Measurements from ENCODE around the gene ZNF143.

The ZNF143 gene

GRCh38 chr11:9462806-9463537, 2.2 kb downstream of the ZNF143 start:
- Histone ChIP-seq H3K36me3 (ENCODE audit: control insufficient read depth, insufficient read depth, low read length) (no peaks in the 10 kb centered on the region), H3K4me1 (ENCODE audit: control insufficient read depth, insufficient read depth, low read length) (peaks cover 6% of the 10 kb centered on the region), H3K27me3 (ENCODE audit: control insufficient read depth, insufficient read depth, low read length) (no peaks in the 10 kb centered on the region), H3K9ac (ENCODE audit: low read length) (no peak overlapping the region), H3K9me3 (ENCODE audit: control insufficient read depth, low read length) (no peaks in the 10 kb centered on the region), H3K4me3 (ENCODE audit: low read length) (no peak overlapping the region)

- Histone ChIP-seq H3K36me3 (ENCODE audit: control insufficient read depth, insufficient read depth, low read length) (no peaks in the 10 kb centered on the region), H3K9me3 (ENCODE audit: control insufficient read depth, low read length) (no peaks in the 10 kb centered on the region), H3K9ac (ENCODE audit: low read length) (no peak overlapping the region), H3K4me3 (ENCODE audit: low read length) (no peak overlapping the region), H3K27me3 (ENCODE audit: control insufficient read depth, insufficient read depth, low read length) (no peaks in the 10 kb centered on the region), H3K4me1 (ENCODE audit: control insufficient read depth, insufficient read depth, low read length) (no peaks in the 10 kb centered on the region)
Measured at GRCh38 chr11:9470765-9471164, 10.0 kb downstream of the ZNF143 start.

DNA sequence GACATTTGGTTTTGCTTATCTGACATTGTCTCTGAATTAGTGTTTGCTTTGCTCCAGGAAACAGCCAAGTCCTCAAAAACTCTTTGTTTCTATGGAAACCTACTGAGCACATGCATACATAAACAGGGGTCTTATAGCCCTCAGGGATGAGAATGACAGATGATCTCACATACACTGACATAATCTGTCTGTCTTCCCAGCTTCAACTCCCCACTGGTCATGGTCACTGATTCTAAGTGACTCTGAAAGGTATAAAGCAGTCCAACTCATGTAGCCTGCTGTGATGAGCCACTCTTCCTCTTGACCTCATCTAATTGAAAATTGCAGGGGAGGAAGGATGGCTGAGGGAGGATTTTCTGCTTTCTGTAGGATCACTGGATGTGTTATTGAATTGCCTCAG, 12.6 kb downstream of the ZNF143 start:
- Histone ChIP-seq H3K4me1 (ENCODE audit: control insufficient read depth, insufficient read depth, low read length) (no peaks in the 10 kb centered on the region), H3K36me3 (ENCODE audit: control insufficient read depth, insufficient read depth, low read length) (no peaks in the 10 kb centered on the region), H3K9ac (ENCODE audit: low read length) (no peak overlapping the region), H3K27me3 (ENCODE audit: control insufficient read depth, insufficient read depth, low read length) (no peaks in the 10 kb centered on the region), H3K9me3 (ENCODE audit: control insufficient read depth, low read length) (no peaks in the 10 kb centered on the region), H3K4me3 (ENCODE audit: low read length) (no peak overlapping the region)

DNA sequence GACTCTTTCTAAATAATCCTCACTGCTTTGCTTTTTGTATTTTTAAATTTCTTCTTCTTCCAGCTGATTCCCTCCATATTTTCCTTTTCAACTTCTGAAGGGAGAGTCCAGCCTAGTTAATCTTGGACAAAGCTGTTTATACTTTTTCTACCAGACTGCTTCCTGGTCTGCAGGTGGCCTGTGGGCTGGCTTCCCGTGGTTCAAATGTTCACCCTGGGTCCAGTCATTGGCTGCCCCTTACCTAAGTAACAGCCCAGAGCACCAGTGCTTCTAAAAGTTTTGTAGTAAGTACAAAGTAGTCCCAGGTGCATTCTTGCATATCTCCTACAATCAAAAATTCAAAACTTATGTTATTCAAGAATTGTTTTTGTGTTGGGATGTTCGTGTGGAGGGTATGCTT, 19.1 kb downstream of the ZNF143 start:
- H3K9ac ChIP-seq (ENCODE audit: low read length), result no peak overlapping the region
- no peak overlapping the region for H3K4me3 ChIP-seq (ENCODE audit: low read length)
- no peaks in the 10 kb centered on the region for H3K36me3 ChIP-seq (ENCODE audit: control insufficient read depth, insufficient read depth, low read length)
- no peaks in the 10 kb centered on the region for H3K4me1 ChIP-seq (ENCODE audit: control insufficient read depth, insufficient read depth, low read length)
- H3K27me3 ChIP-seq (ENCODE audit: control insufficient read depth, insufficient read depth, low read length), result no peaks in the 10 kb centered on the region
- H3K9me3 ChIP-seq (ENCODE audit: control insufficient read depth, low read length), result no peaks in the 10 kb centered on the region

- Histone ChIP-seq H3K27me3 (ENCODE audit: control insufficient read depth, insufficient read depth, low read length) (no peaks in the 10 kb centered on the region), H3K9ac (ENCODE audit: low read length) (no peak overlapping the region), H3K36me3 (ENCODE audit: control insufficient read depth, insufficient read depth, low read length) (no peaks in the 10 kb centered on the region), H3K4me3 (ENCODE audit: low read length) (no peak overlapping the region), H3K4me1 (ENCODE audit: control insufficient read depth, insufficient read depth, low read length) (no peaks in the 10 kb centered on the region), H3K9me3 (ENCODE audit: control insufficient read depth, low read length) (no peaks in the 10 kb centered on the region)
Measured at GRCh38 chr11:9489080-9489765, 28.4 kb downstream of the ZNF143 start.

- Histone ChIP-seq H3K9ac (ENCODE audit: low read length) (no peak overlapping the region), H3K36me3 (ENCODE audit: control insufficient read depth, insufficient read depth, low read length) (no peaks in the 10 kb centered on the region), H3K9me3 (ENCODE audit: control insufficient read depth, low read length) (no peaks in the 10 kb centered on the region), H3K27me3 (ENCODE audit: control insufficient read depth, insufficient read depth, low read length) (no peaks in the 10 kb centered on the region), H3K4me1 (ENCODE audit: control insufficient read depth, insufficient read depth, low read length) (no peaks in the 10 kb centered on the region), H3K4me3 (ENCODE audit: low read length) (no peak overlapping the region)
Measured at GRCh38 chr11:9490376-9490775, 29.6 kb downstream of the ZNF143 start.

GRCh38 chr11:9493492-9493891, 32.7 kb downstream of the ZNF143 start:
- Histone ChIP-seq H3K9ac (ENCODE audit: low read length) (no peak overlapping the region), H3K4me1 (ENCODE audit: control insufficient read depth, insufficient read depth, low read length) (peaks cover 4% of the 10 kb centered on the region), H3K36me3 (ENCODE audit: control insufficient read depth, insufficient read depth, low read length) (no peaks in the 10 kb centered on the region), H3K4me3 (ENCODE audit: low read length) (no peak overlapping the region), H3K9me3 (ENCODE audit: control insufficient read depth, low read length) (no peaks in the 10 kb centered on the region), H3K27me3 (ENCODE audit: control insufficient read depth, insufficient read depth, low read length) (no peaks in the 10 kb centered on the region)

DNA sequence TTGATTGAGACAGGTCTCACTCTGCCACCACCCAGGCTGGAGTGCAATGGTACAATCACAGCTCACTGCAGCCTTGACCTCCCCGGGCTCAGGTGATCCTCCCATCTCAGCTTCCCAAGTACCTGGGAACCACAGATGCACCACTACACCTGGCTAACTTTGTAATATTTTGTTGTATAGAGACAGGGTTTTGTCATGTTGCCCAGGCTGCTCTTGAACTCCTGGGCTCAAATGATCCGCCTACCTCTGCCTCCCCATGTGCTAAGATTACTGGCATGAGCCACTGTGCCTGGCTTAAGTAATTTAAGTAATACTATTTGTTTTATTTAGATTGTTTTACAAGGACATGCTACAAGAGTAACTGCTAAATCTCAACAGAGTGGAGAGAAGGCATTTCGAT, 33.5 kb downstream of the ZNF143 start:
- Histone ChIP-seq H3K36me3 (ENCODE audit: control insufficient read depth, insufficient read depth, low read length) (no peaks in the 10 kb centered on the region), H3K9me3 (ENCODE audit: control insufficient read depth, low read length) (no peaks in the 10 kb centered on the region), H3K9ac (ENCODE audit: low read length) (no peak overlapping the region), H3K27me3 (ENCODE audit: control insufficient read depth, insufficient read depth, low read length) (no peaks in the 10 kb centered on the region), H3K4me3 (ENCODE audit: low read length) (no peak overlapping the region), H3K4me1 (ENCODE audit: control insufficient read depth, insufficient read depth, low read length) (peaks cover 7% of the 10 kb centered on the region)

GRCh38 chr11:9495803-9496514, 35.1 kb downstream of the ZNF143 start:
- no peak overlapping the region for H3K9ac ChIP-seq (ENCODE audit: low read length)
- H3K4me1 ChIP-seq (ENCODE audit: control insufficient read depth, insufficient read depth, low read length), result peaks cover 7% of the 10 kb centered on the region
- no peaks in the 10 kb centered on the region for H3K27me3 ChIP-seq (ENCODE audit: control insufficient read depth, insufficient read depth, low read length)
- H3K9me3 ChIP-seq (ENCODE audit: control insufficient read depth, low read length), result no peaks in the 10 kb centered on the region
- H3K36me3 ChIP-seq (ENCODE audit: control insufficient read depth, insufficient read depth, low read length), result no peaks in the 10 kb centered on the region
- no peak overlapping the region for H3K4me3 ChIP-seq (ENCODE audit: low read length)

DNA sequence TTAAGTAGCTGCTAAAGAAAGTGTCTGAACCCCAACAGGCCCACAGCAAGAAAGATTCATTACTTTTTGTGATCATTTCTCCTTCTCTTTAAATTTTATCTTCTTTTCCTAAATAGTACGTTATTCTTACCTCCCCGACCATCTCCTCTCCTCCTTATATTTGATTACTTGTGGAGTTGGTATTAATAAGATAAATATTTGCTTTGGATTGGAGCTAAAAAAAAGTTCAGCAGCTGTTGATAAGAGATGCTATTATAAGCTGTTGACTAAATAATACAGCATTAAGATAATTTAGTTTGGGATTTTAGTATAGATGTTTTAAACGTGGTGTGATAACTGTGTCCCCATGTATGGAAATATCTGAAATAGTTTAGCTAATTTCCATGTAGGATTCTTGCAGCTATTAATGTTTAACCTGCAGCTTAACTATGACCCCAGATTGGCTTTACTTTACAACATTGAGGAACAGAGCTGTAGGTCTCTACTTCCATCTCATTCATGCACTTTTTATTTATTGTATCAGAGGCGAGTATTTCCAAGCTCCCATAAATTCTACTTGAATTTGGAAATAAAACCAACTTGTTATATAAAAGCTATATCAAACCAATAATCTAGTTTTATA, 37.8 kb downstream of the ZNF143 start:
- H3K4me1 ChIP-seq (ENCODE audit: control insufficient read depth, insufficient read depth, low read length), result peaks cover 7% of the 10 kb centered on the region
- no peaks in the 10 kb centered on the region for H3K9me3 ChIP-seq (ENCODE audit: control insufficient read depth, low read length)
- no peak overlapping the region for H3K9ac ChIP-seq (ENCODE audit: low read length)
- no peaks in the 10 kb centered on the region for H3K27me3 ChIP-seq (ENCODE audit: control insufficient read depth, insufficient read depth, low read length)
- H3K36me3 ChIP-seq (ENCODE audit: control insufficient read depth, insufficient read depth, low read length), result no peaks in the 10 kb centered on the region
- no peak overlapping the region for H3K4me3 ChIP-seq (ENCODE audit: low read length)

DNA sequence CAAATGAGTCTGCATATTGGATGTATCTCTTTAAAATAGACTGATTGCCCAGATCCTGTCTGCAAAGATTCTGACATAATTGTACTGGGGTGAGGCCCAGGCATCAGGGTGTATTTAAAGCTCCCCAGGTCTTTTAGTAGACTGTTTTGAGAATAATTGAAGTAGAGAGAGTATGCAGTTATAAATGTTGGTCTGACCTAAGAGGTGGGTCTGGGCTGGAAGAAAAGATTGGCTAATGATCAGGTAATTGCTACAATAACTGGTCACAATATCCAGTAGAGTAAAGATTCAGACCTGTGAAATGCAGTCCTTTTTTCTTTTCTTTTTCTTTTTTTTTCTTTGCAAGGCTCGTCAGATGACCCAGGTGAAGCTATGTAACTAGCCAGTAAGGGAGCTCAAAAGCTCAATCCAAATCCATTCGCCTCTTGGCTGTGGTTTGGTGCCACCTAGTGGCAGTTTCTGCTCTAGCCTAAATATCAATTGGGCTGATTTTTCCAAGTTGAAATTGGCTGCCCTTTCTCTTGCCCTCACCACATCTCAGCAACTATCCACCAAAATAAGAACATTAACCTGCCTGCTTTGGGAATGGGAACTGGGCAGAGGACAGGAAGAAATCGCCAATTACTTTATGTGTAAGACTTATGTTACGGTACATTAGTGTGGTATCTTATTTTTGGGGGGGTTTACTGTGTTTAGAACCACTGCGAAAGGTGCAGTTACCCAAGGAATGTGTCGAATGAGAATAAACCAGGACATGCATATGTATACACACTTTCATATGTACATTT, 45.9 kb downstream of the ZNF143 start:
- H3K36me3 ChIP-seq (ENCODE audit: control insufficient read depth, insufficient read depth, low read length), result no peaks in the 10 kb centered on the region
- no peaks in the 10 kb centered on the region for H3K4me1 ChIP-seq (ENCODE audit: control insufficient read depth, insufficient read depth, low read length)
- H3K27me3 ChIP-seq (ENCODE audit: control insufficient read depth, insufficient read depth, low read length), result no peaks in the 10 kb centered on the region
- no peaks in the 10 kb centered on the region for H3K9me3 ChIP-seq (ENCODE audit: control insufficient read depth, low read length)
- no peak overlapping the region for H3K4me3 ChIP-seq (ENCODE audit: low read length)
- no peak overlapping the region for H3K9ac ChIP-seq (ENCODE audit: low read length)

Measured in mucosa of stomach (tissue), 1 donor.